GM12872 (cell line): ENCODE measurements around the gene OBP2A.

Source experiments
- TF ChIP-seq, protein P1 (sequence below): IDR thresholded peaks from 3 replicates; pipeline ENCODE4 v1.5.1; 2011; ENCODE audit warnings: low read depth, mild to moderate bottlenecking, low read length, moderate library complexity; ENCODE audit not compliant: insufficient read depth

OBP2A gene

DNA sequence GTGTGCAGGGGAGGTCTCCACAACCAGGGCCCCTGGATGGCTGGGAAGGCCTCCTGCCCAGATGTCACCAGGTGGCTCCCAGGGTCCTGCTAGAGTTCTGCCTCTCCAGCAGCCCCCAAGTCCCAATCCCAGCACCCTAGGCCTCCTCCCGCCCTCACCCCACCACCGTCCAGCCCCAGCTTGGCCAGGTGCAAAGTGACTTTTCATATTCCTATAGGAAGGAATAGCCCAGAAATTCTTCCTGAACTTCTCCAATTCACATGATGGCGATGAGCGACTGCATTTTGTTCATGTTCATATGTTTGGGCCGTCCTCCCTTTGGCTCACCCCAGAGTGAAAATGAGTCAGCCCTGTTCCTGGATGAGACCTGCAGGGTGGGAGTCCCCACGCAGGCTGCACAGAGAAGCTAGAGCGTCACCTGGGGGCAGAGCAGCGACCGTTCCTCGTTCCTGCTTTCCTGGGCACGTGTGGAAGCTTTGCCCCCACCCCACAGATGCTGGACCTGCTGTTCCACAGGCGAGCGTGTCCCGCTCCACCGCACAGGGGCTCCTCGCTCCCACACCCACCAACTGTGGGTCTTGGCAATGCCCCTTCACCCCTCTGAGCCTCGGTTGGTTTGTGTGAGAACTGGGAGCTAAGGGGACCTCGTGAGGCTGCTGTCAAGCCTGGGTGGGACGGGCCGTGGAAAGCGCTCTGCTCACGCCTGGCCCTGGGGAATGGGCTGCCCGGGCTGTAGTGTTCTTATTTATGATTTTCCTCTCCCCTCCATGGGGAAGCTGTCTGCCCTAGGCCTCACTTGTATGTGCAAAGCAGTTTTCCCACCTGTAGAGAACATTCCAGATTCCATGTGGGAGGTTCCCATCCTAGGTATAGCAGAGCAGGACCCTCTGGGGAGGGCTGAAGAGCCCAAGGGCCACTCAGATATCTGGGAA, 38.6 kb upstream of the OBP2A start:
- TF ChIP-seq, protein P1, sequence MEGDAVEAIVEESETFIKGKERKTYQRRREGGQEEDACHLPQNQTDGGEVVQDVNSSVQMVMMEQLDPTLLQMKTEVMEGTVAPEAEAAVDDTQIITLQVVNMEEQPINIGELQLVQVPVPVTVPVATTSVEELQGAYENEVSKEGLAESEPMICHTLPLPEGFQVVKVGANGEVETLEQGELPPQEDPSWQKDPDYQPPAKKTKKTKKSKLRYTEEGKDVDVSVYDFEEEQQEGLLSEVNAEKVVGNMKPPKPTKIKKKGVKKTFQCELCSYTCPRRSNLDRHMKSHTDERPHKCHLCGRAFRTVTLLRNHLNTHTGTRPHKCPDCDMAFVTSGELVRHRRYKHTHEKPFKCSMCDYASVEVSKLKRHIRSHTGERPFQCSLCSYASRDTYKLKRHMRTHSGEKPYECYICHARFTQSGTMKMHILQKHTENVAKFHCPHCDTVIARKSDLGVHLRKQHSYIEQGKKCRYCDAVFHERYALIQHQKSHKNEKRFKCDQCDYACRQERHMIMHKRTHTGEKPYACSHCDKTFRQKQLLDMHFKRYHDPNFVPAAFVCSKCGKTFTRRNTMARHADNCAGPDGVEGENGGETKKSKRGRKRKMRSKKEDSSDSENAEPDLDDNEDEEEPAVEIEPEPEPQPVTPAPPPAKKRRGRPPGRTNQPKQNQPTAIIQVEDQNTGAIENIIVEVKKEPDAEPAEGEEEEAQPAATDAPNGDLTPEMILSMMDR: no peak

DNA sequence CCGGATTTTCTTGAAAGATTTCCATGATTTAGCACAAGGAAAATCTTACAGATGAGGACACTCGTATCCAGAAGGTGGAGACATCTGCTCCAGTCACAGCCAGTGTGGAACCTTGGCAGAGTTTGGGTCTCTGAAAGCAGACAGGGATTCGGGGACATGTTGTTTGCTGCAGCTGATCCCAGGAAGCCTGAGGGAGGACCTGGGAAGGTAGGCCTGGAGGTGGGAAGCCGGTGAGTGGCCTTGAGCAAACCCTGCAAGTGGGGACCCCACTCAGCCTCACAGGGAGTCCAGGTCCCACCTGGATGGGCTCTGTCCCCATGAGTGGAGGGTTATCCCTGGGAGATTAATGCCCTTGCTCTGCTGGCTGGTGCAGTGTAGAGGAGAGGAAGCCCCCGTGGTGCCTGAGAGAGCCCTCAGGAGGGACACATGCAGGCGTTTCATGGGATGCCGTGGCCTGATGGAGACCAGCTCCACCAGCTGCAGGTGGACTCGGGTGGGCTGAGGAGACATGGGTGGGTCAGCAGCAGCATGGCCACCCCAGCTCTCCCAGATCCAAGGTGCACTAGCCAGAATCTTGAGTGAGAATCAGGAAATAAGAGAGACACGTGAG, 37.6 kb upstream of the OBP2A start:
- TF ChIP-seq, protein P1: no peak

DNA sequence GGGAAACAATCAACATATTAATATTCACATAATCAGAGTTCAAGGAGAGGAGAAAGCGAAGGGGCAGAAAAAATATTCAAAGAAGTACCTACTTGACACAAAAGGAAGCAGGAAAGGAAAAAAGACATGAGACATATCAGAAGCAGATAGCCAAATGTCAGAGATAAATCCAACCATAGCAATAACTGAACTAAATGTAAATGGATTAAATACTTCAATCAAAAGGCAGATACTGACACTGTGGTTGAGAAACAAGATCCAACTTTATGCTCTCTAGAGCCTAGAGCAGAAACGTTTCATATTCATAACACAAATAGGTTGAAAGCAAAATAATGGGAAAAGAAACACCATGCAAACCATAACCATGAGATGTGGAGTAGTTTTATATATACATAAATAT, 36.5 kb upstream of the OBP2A start:
- TF ChIP-seq, protein P1: no peak

DNA sequence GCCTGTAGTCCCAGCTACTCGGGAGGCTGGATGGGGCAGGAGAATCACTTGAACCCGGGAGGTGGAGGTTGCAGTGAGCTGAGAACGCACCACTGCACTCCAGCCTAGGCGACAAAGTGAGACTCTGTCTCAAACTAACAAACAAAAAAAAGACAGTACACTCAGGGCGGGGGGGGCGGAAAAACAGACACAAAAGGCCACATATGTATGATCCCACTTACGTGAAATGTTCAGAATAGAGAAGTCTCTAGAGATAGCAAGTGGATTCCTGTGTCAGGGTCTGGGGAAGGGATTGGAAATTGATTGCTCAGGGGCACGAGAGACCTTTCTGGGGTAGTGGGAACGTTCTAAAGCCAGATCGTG, 33.7 kb upstream of the OBP2A start:
- TF ChIP-seq, protein P1: no peak

DNA sequence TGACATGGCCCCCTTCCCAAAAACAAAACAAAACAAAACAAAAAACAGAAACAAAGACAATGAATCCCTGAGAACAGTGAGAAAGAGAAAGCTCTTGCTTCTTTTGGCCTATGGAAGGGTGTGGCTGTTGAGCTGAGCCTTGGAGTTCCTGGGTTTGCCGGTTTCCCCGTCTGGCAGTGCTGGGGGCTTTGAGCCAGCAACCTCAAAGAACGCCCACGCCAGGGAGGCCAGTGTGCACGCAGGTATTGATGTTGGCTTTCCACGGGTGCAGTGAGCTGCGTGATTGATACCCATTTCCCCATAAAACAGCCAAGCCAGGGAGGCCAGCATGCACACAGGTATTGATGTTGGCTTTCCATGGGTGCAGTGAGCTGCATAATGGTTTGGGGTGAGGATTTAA, 33.0 kb upstream of the OBP2A start:
- TF ChIP-seq, protein P1: no peak

DNA sequence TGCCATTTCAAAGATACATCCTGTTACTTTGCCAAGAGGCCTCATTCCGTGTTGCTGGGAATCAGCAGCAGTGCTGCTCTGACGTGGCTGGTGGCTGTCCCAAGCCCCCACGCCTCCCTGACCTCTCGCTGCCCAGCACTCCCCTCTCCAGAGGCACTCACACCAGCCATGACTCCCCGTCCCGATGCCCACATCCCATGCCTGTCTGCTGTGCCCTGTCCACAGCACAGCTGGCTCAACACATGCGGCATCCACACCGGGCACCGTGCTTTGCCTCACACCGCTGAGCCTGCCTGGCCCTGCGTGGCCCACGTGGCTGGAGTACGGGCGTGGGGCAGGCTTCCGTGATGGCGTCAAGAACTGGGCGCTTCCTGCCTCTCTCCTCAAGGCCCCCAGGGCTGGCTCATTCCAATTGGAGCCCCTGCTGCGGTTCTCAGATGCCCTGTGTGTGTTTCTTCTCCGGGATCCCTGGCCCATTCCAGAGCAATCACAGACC, 32.5 kb upstream of the OBP2A start:
- TF ChIP-seq, protein P1: no peak

DNA sequence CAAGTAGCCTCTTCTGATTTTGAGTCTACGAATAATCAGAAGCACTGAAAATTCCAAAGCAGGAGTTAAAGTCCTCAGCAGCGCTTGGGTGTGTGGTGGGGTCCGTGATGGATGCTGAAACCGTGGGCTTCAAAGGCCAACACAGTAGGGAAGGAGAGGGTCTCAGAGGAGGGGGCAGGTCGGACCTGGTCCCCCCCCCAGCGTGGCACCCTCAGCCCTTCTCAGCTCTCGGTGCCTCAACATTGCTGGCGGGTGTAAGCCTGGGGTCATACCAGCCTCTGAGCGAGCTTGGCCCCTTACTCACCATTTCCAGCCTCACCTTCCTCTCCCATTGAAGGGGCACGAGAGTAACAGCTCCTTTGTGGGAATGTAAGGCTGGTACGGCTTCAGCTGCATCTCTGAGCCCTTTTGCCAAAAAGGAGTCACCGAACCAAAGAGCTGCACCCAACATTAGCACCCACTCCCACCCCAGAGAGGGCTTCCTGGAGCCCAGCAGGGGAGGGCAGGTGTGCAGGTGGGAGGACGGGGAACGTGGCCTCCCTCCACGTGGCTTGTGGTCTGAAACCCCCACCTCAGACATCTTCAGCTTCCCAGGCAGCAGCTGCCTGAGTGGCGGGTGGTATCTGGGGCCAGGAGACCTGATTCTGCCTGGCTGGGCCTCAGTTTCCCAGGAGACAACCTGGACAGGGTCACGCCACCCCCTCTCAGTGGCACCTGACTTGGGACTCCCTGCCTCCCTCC, 31.4 kb upstream of the OBP2A start:
- TF ChIP-seq, protein P1: no peak
